BLaER1 treated with 17β-estradiol and CSF1 and Interleukin-3, amounts not matched to agents 10 nM and 100 nM (cell line): ENCODE data around the gene IRF2BP2.
A peak's percentile ranks its signal among the peaks of the same experiment; 100 is the strongest.

Experiments
- H3K27ac ChIP-seq, 11 experiments: shearing (Covaris generic); formaldehyde crosslinking; 2 replicates each; pipeline ENCODE4 v1.8.1; 2022
- H3K27me3 ChIP-seq, 11 experiments: shearing (Covaris generic); formaldehyde crosslinking; 2 replicates each; pipeline ENCODE4 v1.8.1; 2022
- H3K36me3 ChIP-seq, 11 experiments: shearing (Covaris generic); formaldehyde crosslinking; 2 replicates each; pipeline ENCODE4 v1.8.1; 2022
- H3K4me1 ChIP-seq, 10 experiments: shearing (Covaris generic); formaldehyde crosslinking; 2 replicates each; pipeline ENCODE4 v1.8.1; 2022
- H3K4me2 ChIP-seq, 11 experiments: shearing (Covaris generic); formaldehyde crosslinking; 2 replicates each; pipeline ENCODE4 v1.8.1; 2022
- H3K4me3 ChIP-seq, 10 experiments: shearing (Covaris generic); formaldehyde crosslinking; 2 replicates each; pipeline ENCODE4 v1.8.1; 2022
- H3K9ac ChIP-seq, 11 experiments: shearing (Covaris generic); formaldehyde crosslinking; 2 replicates each; pipeline ENCODE4 v1.8.1; 2022
- H3K9me3 ChIP-seq, 11 experiments: shearing (Covaris generic); formaldehyde crosslinking; replicated peaks in 1 of 11; 2 replicates each; pipeline ENCODE4 v1.8.1; 2022
- H4K20me1 ChIP-seq, 11 experiments: shearing (Covaris generic); formaldehyde crosslinking; 2 replicates each; pipeline ENCODE4 v1.8.1; 2022
- Cebpa-rat ChIP-seq, 11 experiments: shearing (Covaris generic); IDR thresholded peaks; 2 replicates each; pipeline ENCODE4 v1.8.1; 2022

Gene IRF2BP2

DNA sequence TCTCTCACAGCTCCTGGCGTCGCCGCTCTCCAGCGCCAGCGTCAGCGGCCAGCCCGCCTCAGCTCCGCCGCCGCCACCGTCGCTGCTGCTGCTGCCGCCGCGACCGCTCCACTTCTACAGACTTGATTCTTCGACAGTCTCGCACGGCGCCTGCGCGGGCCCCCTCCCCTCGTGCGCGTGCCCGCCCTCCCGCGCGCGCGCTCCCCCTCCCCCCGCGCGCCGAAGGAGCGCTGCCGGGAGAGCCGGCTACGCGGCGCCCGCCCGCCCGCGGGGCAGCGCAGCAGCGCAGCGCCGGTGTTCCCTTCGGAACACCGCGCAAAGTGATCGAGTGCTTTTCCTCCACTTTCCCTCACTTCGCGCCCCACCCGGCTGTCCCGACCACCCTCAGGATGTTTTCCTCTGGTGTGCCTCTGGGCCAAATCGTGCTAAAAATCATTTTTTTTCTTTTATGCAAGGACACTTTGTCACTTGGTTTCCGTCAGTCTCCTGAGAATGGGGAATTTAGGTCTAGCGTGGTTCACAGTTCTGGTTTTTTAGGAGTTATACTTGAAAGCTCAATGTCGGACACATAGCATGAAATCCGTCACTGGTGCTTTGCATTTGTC, at the start of gene IRF2BP2:
TSS of gene IRF2BP2 (minus strand) at position 118 of the 605 bp plus-strand sequence. CDS start 684 bp downstream, outside the sequence.
- Histone ChIP-seq H3K9me3 (peaks cover 0 to 9% (median 0%) of the 10 kb centered on the region in 11 experiments; a peak in 9 of 22 replicates), H3K4me2 (peak within 1 kb of the TSS; percentile 90 to 99 (median 97)), H4K20me1 (peaks cover 0 to 39% (median 19%) of the 10 kb centered on the region in 11 experiments; a peak in 15 of 22 replicates), H3K27me3 (no peaks in the 10 kb centered on the region), H3K9ac (peak within 1 kb of the TSS; percentile 98 to 100 (median 100)), H3K4me3 (peak within 1 kb of the TSS; percentile 87 to 99 (median 94)), H3K27ac (peak within 1 kb of the TSS; percentile 96 to 100 (median 99)), H3K4me1 (peaks cover 33 to 36% (median 35%) of the 10 kb centered on the region in 10 experiments), H3K36me3 (peaks cover 37 to 41% (median 39%) of the 10 kb centered on the region in 11 experiments)
- TF ChIP-seq Cebpa-rat (IDR thresholded peaks at IDR 0.05) = no peak

DNA sequence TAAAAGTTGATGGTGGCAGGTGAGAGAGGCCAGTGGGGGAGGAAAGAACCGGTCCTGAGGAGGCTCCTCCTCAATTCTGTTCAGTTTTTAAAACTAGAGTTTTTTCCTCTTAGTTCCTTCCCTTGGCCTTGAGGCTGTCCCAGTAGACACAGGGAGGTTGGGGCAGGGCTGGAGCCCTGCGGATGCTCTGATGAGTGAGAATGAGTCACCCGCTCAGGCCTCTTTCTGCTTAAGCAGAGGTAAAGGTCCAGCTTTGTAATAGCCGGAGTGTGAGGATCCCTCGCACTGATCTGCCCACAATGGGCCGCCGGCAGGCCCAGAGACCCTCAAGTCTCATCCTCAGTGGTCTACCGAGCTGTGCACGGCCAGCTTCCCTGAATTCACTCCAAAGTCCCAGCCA, 49.6 kb upstream of the IRF2BP2 start:
- H3K36me3 ChIP-seq = no peaks in the 10 kb centered on the region
- H3K9me3 ChIP-seq = no peaks in the 10 kb centered on the region
- no peaks in the 10 kb centered on the region for H4K20me1 ChIP-seq
- no peak overlapping the region for H3K4me3 ChIP-seq
- no peaks in the 10 kb centered on the region for H3K27me3 ChIP-seq
- H3K9ac ChIP-seq = no peak overlapping the region
- peak overlapping the region in 3 of 11 experiments; percentile 2 to 72 (median 36); a peak in 5 of 22 replicates for H3K4me2 ChIP-seq
- H3K4me1 ChIP-seq = peaks cover 0 to 53% (median 18%) of the 10 kb centered on the region in 10 experiments; a peak in 14 of 20 replicates
- TF ChIP-seq Cebpa-rat (IDR thresholded peaks at IDR 0.05) = no peak
- no peak overlapping the region for H3K27ac ChIP-seq

DNA sequence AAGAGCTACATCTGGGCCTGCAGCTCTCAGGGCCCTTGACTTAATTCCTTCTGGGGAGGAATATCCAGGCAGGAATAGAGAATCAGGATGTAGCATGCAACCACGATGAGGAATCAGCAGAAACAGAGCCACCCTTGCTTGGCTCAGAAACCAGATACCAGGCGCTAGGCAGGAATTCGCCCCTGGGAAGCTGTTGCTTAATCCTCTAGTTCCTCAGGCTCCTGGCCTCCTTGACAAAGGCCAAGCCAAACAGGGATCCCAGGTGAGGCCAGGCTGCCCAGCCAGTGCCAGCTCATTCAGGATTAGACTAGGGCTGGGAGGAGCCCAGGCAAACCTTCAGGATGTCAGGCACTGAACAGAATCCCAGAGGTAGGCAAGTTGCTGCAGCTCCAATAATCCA, 48.2 kb upstream of the IRF2BP2 start:
- Histone ChIP-seq H3K9ac (no peak overlapping the region), H3K36me3 (no peaks in the 10 kb centered on the region), H4K20me1 (no peaks in the 10 kb centered on the region), H3K4me1 (peaks cover 0 to 53% (median 18%) of the 10 kb centered on the region in 10 experiments; a peak in 14 of 20 replicates), H3K27me3 (no peaks in the 10 kb centered on the region), H3K9me3 (no peaks in the 10 kb centered on the region; a peak in 1 of 22 replicates), H3K4me2 (peak overlapping the region in 5 of 11 experiments; percentile 64 to 74 (median 71); a peak in 10 of 22 replicates), H3K4me3 (no peak overlapping the region), H3K27ac (peak overlapping the region in 2 of 11 experiments; percentile 7 to 35; a peak in 2 of 22 replicates)
- no peak for TF ChIP-seq Cebpa-rat (IDR thresholded peaks at IDR 0.05)

DNA sequence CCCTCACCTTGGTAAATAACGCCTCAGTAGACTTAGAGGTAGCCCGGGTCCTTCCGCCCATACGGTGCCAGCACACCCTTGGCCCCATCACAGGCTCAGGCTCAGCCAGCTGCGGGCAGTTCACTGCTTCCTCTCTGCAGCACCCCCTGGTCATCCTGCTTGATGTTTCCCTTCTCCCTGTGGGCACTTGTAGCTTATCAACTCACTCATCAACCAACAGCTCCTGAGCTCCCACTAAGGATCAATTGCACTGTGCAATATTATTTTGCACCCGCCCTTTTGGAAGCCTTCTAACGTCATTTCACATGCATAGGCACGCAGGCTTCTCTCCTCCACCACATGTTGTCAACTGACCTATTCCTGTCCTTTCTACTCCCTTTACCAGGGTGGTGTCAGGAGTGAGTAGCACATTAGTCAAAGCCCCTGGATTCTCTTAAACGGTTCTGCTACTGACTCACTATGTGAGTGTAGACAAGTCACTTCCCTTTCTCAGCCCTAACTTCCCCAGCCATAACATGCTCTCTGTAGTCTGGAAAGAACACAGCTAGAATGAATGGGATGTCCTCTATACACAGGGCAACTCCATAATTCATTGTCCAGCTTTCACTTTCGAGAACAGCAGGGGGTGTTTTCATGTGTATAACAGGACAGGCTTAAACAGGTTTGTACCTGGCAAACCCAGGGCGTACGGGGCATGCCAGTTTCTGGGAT, 47.1 kb upstream of the IRF2BP2 start:
- Histone ChIP-seq H4K20me1 (no peaks in the 10 kb centered on the region), H3K4me1 (peaks cover 0 to 53% (median 18%) of the 10 kb centered on the region in 10 experiments; a peak in 14 of 20 replicates), H3K9me3 (no peaks in the 10 kb centered on the region; a peak in 1 of 22 replicates), H3K9ac (no peak overlapping the region), H3K36me3 (no peaks in the 10 kb centered on the region), H3K4me3 (no peak overlapping the region), H3K27me3 (no peaks in the 10 kb centered on the region), H3K4me2 (peak overlapping the region in 9 of 11 experiments; percentile 6 to 74 (median 64); a peak in 15 of 22 replicates), H3K27ac (peak overlapping the region in 5 of 11 experiments; percentile 18 to 60 (median 57); a peak in 11 of 22 replicates)
- TF ChIP-seq Cebpa-rat (IDR thresholded peaks at IDR 0.05) = no peak

DNA sequence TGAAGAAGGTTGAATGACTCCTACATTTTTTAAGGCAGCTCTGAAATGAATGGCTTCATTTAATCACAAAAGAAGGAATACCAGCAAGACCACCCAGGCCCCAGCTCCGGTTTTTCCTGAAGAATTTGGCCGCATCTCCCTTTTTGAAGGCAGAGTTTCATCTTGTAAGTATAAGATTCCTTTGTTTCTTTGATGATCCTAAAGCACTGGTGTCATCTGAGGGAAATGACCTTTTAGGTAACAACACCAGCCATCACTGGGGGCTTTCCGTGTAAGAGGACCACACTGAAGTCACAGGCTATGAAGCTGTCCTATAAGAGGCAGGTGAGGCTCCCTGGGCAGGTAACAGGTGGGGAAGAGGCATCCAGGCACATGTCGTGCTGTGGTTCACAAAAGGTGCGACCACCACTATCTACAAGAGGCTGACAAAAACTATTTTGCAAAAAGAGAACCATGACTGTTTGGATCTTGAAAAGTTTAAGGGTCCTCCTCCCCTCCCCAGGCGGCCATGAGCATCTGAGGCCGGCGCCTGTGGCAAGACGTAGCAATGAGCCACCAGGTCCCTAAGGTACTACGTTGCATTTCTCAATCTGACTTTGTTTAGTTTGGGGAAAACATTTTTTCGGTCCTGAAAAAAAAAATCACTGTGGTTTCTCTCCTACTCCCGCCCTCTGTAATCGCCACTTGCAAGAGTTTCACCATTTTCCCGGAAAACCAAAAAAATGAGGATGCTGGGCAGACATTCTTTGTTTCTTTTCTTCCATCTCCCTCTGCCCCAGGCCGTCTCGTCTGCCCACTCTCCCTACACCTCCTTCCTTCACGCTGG, 46.3 kb upstream of the IRF2BP2 start:
- no peak overlapping the region for H3K9ac ChIP-seq
- peak overlapping the region in 5 of 11 experiments; percentile 18 to 60 (median 57); a peak in 9 of 22 replicates for H3K27ac ChIP-seq
- H3K4me1 ChIP-seq = peaks cover 0 to 53% (median 18%) of the 10 kb centered on the region in 10 experiments; a peak in 14 of 20 replicates
- no peak overlapping the region for H3K4me3 ChIP-seq
- no peaks in the 10 kb centered on the region; a peak in 1 of 22 replicates for H3K9me3 ChIP-seq
- TF ChIP-seq Cebpa-rat (IDR thresholded peaks at IDR 0.05) = no peak
- no peaks in the 10 kb centered on the region for H3K27me3 ChIP-seq
- peak overlapping the region in 9 of 11 experiments; percentile 6 to 74 (median 64); a peak in 15 of 22 replicates for H3K4me2 ChIP-seq
- no peaks in the 10 kb centered on the region for H4K20me1 ChIP-seq
- H3K36me3 ChIP-seq = no peaks in the 10 kb centered on the region

DNA sequence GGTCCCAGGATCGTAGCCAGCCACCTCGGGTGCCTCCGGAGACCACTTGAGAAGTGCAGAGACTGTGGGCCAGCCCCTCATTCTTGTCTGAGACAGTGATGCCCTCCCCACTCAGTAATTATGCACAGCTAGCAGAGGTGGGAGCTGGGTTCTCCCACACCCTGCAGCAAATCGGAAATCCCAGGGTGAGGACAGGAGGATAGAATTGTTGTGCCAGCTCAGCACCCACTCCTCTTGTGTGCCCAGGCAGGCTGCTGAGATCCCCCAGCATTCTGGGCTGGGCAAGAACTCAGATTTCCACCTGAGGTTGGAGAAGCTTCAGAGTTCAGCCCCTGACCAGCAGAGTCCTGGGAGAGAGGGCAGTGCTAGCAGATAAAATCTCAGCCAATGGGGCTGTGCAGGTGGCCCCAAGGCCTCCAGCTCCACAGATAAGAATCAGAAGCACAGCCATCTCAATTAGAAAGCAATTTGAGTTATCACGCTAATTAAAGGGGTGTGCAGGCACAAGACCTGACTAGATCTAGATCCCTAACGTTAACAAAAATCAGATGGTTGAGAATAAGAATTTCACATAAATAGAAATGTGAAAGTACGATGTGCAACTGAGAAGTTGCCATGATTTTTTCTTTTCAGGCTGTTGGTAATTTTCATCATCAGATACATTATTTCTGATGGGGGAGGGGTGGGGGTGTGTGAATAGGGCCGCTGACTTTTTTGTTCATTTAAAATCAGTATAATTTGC, 45.5 kb upstream of the IRF2BP2 start:
- TF ChIP-seq Cebpa-rat (IDR thresholded peaks at IDR 0.05) = no peak
- no peak overlapping the region for H3K27ac ChIP-seq

DNA sequence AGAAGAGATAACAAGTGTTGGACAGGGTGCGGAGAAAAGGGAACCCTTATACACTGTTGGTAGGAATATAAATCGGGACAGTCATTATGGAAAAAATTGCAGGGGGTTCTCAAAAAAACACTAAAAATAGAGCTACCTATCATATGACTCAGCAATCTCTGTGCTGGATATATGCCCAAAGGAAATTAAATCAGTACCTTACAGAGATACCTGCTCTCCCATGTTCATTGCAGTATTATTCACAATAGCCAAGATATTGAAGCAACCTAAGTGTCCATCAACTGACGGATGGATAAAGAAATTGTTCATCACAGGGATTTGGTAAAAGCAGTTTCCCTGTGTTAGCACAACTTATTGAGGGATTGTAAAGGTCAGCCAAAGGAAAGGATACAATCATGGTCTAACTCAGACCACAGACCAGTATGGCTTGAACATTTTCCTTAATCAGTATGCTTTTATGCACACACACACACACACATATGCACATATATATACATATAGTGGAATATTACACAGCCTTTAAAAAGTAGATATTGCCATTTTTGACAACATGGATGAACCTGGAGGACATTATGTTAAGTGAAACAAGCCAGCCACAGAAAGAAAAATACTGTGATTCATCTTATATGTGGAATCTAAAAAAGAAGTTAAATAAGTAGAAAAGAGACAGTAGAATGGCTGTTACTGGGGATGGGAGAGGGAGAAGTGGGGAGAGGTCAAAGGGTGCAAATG, 44.2 kb upstream of the IRF2BP2 start:
- H3K4me2 ChIP-seq = no peak overlapping the region
- no peak overlapping the region for H3K9ac ChIP-seq
- no peaks in the 10 kb centered on the region for H3K27me3 ChIP-seq
- H4K20me1 ChIP-seq = no peaks in the 10 kb centered on the region
- no peaks in the 10 kb centered on the region for H3K36me3 ChIP-seq
- H3K9me3 ChIP-seq = no peaks in the 10 kb centered on the region; a peak in 1 of 22 replicates
- H3K4me1 ChIP-seq = peaks cover 0 to 50% (median 18%) of the 10 kb centered on the region in 10 experiments; a peak in 14 of 20 replicates
- H3K4me3 ChIP-seq = no peak overlapping the region
- H3K27ac ChIP-seq = no peak overlapping the region
- no peak for TF ChIP-seq Cebpa-rat (IDR thresholded peaks at IDR 0.05)

More for the DNA sequence above, 45.5 kb upstream of the IRF2BP2 start:
- no peak overlapping the region for H3K9ac ChIP-seq
- H3K4me3 ChIP-seq = no peak overlapping the region
- H3K4me2 ChIP-seq = peak overlapping the region in 3 of 11 experiments; percentile 71 to 74 (median 72); a peak in 4 of 22 replicates
- H4K20me1 ChIP-seq = no peaks in the 10 kb centered on the region
- no peaks in the 10 kb centered on the region; a peak in 1 of 22 replicates for H3K9me3 ChIP-seq
- H3K4me1 ChIP-seq = peaks cover 0 to 53% (median 18%) of the 10 kb centered on the region in 10 experiments; a peak in 14 of 20 replicates
- H3K27me3 ChIP-seq = no peaks in the 10 kb centered on the region
- no peaks in the 10 kb centered on the region for H3K36me3 ChIP-seq
